NCI-H146 treated with DMSO at 0.1 percent for 48 hours (cell line): ENCODE measurements around the gene PLA2G4F.
A peak's percentile ranks its signal among the peaks of the same experiment; 100 is the strongest.

Experiments used
- DNase-seq: peaks from one replicate; lab custom pipeline; 2025; ENCODE audit not compliant: unreplicated experiment; lab: John Stamatoyannopoulos, UW

The PLA2G4F gene

GRCh38 chr15:42147431-42147735 lies 9.1 kb downstream of the PLA2G4F start:
- no peak for DNase-seq

- no peak for DNase-seq
These were observed 9.6 kb downstream of the PLA2G4F start for GRCh38 chr15:42146551-42147430.

DNA sequence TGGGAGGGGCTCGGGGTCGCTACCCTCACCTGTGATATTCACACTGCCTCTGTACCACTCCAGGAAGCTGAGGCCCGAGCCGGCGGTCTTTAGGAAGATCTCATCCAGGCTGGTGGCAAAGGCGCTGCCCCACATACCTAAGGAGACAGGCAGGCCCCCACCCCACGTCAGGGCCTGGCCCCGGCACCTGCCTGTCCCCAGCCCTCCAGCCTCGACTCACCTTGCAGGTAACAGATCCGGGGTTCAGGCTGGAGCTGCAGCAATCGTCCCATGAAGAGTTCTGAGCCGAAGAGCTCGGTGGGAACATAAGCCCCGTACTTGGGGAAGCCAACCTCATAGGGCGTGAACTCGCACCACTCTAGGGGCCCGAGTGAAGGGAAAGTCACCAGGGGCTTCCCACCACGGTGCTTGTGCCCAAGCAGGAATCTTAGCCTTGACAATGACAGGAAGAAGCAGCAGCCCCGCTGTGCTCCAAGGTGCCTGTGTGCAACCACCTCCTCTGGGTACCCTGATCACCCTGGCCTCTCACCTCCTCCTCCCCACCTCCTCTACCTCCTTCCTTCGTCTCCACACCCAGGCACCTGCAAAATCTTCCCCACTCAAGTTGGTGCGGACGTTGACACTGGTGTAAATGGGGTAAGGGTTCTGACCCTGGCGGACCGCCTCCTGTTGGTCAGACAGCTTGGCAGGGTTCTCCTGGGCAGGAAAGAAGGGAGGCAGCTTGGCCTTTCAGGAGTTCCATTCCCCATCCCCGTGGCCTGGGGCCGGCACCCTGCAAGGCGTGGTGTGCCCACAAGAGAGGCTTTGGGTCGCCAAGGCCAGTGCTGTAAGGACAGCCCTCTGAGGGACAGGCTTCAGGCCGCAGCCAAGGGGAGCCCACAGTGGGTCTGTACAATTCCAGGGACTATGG lies 10.6 kb downstream of the PLA2G4F start:
- DNase-seq, result no peak

DNA sequence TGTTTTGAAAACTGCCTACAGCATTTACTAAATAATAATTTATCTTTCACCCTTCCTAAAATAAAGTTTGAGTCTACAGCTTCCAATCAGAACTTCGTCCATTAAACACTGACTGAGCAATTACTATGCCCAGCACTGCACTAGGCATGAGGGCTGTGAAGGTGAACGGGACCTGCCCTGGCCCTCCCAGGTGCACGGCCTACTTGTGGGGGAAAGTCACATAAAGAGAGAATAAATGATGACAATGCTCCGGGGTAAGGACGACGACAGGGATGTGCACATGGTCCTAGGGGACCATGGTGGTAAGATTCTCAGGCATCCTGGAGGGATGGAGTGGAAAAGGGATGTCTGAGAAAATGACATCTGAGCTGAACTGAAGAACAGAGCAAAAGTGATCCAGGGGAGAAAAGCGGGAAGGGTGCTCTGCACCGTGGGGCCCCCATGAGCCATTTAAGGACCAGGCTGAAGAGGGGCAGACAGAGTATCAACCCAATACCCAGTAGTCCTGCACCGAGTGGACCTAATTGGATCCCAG lies 11.5 kb downstream of the PLA2G4F start:
- no peak for DNase-seq

DNA sequence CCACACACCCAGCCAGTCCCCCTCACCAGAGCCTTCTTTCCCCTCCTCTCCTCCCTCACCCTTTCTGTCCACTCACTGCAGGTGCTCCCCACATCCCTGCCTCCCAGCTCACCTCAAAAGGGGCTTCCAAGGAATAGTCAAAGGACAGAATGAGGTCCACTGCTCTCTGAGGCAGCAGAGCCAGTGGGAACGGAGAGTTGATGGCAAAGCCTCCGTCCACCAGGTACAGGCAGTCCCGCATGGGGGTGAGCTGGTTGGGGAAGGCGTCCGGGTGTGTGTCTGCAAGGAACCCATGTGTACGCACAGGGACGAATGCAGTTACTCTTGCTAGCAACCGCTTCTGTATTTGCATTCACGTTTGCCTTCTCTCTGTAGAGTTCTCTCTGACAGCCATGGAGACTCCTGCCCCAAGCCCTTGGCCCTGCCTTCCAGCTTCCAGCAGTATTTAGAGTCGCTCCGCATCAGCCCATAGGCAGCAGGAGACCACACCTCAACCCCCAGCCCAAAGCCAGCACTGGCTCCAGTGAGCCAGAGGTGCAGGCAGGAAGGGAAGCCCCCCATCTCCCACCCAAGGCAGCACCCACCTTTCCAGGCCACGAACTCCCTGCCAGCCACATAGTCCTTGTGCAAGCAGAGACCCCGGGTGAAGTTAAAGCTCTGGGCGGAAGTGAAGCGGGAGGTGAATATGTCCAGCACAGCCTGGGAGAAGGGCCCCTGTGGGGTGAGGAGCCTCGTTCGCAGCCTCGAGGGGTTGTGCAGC lies 12.4 kb downstream of the PLA2G4F start:
- DNase-seq, result no peak

DNA sequence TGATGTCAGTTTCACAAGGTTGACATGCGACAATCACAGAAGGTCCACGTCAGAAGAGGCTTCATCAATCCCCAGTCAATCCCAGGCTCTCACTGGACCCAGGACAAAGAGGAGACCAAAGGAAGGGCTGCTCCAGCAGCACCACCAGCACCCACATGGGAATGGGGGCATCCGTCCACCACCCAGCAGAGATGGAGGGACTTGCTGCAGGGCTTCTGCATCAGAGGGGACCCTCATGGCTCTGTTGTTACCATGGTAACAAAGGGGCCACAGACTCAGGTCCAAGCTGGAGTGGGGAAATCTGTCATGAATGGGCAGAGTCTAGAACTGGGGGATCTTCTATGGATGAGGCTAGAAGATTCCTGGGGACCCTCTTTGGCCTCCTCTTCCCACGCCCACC lies 13.1 kb downstream of the PLA2G4F start:
- DNase-seq, result no peak

GRCh38 chr15:42141795-42142667 lies 14.4 kb downstream of the PLA2G4F start:
- DNase-seq, result no peak

GRCh38 chr15:42141246-42141645 lies 15.2 kb downstream of the PLA2G4F start:
- DNase-seq, result no peak

GRCh38 chr15:42140383-42141070 lies 15.9 kb downstream of the PLA2G4F start:
- peak; percentile 2 for DNase-seq

- DNase-seq, result no peak
These were observed 16.8 kb downstream of the PLA2G4F start for GRCh38 chr15:42139596-42139995.

DNA sequence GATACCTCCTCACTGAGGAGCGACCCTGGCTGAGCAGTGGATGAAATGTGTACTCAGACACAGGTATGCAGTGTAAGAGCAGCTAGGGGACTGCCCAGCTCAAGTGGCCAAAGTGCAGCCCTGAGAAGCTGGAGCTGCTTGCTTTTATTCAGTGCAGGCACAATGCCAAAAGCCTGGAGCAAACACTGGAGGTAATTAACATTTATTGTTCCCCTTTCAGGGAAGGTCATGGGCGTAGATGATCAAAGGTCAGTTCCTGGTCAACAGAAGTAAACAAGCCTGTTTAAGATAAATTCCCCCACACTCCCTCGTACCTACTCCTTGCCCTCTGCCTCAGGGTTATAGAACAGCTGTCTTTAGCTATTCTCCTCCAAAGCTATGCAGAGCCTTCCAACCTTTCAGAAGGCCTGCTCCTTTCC lies 17.5 kb downstream of the PLA2G4F start:
- no peak for DNase-seq

- no peak for DNase-seq
These were observed 18.0 kb downstream of the PLA2G4F start for GRCh38 chr15:42138411-42138810.

GRCh38 chr15:42137461-42138261 lies 18.8 kb downstream of the PLA2G4F start:
- no peak for DNase-seq

DNA sequence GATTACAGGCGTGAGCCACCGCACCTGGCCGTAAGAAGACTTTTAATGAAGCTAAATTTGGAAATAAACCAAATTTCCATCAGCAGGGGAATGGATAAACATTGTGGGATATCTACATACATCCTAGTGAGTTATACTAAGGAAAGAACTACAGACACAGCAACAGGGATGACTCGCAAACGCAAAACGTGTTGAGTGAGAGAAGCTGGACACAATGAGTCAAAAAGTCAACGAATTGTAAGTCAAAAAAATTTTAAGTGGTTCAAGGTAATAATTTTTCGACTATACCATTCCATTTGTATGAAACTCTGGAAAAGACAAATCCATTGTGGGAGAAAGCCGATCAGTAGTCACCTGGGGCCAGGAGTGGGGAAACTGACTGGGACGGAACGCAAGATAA lies 19.9 kb downstream of the PLA2G4F start:
- DNase-seq, result no peak

DNA sequence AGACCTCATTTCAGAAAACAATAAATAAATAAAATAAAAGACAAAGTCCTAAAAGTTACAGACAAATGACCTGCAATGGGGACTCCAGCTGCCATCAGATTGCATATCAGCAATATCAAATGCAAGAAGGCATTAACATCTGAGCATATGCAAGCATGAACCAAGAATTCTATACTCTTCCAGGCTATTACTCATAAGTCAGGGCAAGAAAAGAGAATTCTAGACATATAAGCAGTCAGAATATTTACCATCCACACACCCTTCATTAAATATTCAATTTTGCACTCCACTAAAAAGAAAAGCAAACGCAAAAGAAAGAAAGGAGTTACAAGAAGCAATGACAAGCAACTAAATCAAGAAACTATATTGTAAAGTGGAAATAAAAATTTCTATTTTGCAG lies 21.1 kb downstream of the PLA2G4F start:
- DNase-seq, result no peak

DNA sequence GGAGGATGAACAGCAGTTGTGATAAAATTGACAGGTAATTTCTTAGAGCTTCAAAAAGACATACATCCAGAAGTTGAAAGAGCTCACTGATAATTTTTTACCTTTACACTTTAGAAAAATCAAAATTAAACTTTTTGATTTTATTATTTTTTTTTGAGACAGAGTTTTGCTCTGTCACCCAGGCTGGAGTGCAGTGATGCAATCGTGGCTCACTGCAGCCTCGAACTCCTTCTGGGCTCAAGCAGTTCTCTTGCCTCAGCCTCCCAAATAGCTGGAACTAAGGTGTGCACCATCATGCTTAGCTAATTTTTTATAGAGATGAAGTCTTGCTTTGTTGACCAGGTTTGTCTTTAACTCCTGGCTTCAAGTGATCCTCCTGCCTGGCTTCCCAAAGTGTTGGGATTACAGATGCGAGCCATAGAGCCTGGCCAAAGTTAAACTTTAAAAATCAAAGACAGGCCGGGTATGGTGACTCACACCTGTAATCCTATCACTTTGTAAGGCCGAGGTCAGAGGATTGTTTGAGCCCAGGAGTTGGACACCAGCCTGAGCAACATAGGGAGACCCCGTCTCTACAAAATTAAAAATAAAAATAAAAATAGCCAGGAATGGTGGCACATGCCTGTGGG lies 21.7 kb downstream of the PLA2G4F start:
- no peak for DNase-seq

DNA sequence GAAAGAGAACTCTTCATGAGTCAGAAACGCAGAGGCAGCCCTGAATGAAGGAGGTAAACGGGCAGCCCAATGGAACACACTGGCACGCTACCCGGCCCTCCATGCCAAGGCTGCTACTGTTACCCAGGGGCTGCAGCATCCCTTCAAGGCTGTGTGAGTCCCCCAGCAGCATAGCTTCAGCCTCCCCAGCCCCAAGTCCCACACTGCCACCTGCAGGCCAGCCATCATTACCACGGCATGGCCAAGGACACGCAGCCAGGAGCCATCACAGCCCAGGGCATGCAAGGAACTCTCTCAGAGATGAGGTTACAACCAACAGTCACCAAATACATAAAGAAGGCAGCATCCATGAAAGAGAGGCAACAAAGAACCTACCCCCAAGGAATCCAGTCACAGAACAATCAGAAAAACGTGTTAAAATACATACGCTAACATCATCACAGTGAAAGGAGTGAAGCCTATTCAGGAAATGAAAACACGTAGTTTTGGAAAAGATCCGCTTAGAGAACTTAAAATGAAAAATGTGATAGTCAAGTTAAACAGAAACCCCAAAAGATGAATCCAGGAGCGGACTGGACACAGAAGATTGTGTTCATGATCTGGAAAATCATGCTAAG lies 22.4 kb downstream of the PLA2G4F start:
- DNase-seq, result peak; percentile 6

DNA sequence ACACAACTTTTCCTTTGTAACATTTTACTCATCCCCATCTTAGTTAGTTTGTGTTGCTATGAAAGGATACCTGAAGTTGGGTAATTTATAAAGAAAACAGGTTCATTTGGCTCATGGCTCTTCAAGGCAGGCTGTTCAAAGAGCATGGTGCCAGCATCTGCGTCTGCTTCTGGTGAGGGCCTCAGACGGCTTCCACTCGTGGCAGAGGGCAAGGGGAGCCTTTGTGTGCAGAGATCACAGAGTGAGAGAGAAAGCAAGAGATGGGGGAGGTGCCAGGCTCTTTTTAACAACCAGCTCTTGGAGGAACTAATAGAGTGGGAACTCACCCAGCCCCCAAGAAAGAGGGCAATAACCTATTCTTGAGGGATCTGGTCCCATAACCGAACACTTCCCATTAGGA lies 23.1 kb downstream of the PLA2G4F start:
- no peak for DNase-seq
